GM21390 (cell line): ENCODE results near the gene KIAA0319L.

ENCODE experiments used
- ATAC-seq: cut with Tn5 transposase; IDR thresholded peaks from one replicate; pipeline ENCODE4 v1.9.1; 2021; ENCODE audit not compliant: unreplicated experiment

KIAA0319L gene

DNA sequence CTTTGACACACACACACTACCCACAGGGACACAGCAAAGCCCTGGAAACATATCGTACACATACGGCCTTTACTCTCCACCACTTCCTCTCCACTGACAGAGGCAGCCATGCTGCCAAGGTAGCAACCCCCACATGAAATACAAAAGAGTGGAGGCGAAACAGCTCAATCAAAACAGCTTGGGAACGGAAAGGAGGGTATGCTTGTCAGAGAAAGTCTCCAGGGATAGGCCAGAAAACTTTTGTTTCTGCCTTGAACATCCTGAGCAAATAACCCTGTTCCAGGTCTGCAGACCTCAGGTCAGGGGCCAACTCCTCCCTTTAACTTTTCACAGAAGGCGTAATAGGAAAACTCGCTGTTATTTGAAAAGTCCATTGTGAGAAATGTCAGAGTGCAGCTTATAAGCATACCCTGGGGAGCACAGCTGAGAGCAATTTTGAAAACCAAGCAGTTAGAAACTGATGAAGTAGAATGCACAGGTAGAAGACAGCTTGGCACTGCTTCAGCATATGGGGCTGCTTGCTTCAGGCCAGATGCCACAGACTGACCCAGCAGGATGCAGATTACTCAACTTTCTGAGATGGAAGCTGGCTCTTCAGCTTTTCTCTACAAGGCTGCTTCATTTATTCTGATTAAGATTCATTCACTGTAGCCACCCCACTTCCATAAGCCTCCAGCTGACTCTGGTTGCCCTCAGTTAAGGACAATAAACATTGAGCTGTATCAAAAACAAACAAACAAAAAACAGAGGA, 18.0 kb downstream of the KIAA0319L start:
- ATAC-seq, result peak; percentile 53

- no peak for ATAC-seq
Observed at GRCh38 chr1:35537806-35538205, 19.4 kb downstream of the KIAA0319L start.

- ATAC-seq, result no peak
Observed at GRCh38 chr1:35536556-35537162, 20.5 kb downstream of the KIAA0319L start.

DNA sequence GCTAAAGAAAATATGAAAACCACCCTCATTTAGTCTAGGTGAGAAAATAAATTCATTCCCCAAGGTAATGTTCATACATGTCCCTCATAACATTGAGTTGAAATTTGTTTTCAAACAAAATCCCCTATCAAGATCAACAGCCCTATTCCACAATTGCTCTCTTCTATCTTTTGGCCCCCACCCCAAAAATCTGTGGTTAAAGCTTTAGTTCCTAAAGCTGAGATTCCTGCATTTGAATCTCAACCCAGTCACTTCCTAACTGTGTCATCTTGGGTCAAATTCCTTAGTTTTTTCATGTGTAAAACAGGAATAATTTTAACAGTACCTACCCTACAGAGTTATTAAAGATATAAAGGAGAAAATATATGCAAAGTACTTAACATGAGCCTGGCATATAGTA, 22.0 kb downstream of the KIAA0319L start:
- no peak for ATAC-seq

DNA sequence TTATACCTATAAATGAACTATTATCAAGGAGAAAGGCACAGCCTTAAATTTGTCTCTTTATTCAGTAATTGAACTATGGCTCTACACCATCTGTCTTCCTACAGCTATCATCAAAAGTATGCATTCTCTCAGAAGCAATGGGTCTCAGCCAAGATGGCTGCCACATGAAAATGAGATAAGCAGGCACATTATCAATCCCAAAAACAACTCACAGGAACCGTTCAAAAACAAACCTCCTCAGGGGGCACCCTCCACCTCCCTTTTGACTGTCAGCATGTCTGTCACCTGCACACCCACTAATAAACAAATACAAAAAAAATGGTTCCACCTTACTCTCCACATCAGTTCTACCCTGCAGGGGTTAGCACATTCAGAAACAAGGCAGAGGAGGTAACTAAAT, 23.6 kb downstream of the KIAA0319L start:
- no peak for ATAC-seq

DNA sequence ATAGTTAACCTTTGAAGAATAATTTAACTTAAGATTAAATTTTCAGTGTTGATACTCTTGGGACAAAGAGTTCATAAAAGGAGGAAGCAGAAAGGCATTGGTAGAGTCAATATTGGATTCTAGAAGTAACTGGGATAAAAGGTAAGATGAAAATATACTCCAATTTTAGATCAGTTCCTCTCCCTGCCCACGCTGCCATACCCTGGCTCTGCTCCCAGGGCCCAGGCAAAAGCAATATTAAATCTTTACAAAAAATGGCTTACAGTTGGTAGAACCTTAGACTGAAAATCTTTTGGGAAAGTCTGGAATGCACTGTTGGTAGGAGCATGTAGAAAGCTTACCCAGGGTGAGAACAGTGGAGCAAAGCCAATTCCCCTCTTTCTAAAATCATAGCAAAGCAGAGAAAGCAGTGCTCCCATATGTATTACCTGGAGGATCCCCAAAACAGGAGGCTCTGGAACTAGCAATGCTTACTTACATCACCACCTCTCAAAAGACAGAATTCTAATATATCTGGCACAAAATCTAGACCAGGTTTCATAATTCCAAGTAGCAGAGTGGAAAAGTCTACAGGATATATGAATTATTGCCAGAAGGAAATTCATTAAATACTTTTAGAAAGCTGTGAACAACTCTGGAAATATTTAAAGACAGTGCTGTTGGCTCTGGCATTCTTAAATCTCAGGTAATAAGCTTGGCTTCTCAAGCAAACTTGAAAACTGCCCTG, 24.5 kb downstream of the KIAA0319L start:
- ATAC-seq, result no peak

GRCh38 chr1:35531368-35531767, 25.8 kb downstream of the KIAA0319L start:
- no peak for ATAC-seq

DNA sequence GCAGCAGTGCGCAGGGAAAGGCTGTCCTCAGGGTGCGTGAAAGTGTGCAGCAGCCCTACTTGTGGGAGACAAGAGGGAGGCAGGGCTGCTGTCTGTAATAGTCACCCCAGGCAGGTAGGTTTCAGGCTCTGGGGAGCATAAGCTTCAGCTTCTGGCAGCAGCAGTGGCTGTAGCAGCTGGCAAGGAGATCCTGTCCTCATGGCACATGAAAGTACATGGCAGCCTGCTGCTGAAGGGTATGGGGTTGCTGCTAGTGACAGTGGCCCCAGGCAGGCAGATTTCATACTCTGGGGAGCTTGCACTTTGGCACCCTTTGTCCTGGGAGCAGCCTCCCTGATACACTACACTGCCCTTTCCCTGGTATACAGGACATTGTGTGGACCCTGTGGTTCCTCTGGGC, 26.3 kb downstream of the KIAA0319L start:
- no peak for ATAC-seq

GRCh38 chr1:35530168-35530567, 27.0 kb downstream of the KIAA0319L start:
- ATAC-seq, result no peak

DNA sequence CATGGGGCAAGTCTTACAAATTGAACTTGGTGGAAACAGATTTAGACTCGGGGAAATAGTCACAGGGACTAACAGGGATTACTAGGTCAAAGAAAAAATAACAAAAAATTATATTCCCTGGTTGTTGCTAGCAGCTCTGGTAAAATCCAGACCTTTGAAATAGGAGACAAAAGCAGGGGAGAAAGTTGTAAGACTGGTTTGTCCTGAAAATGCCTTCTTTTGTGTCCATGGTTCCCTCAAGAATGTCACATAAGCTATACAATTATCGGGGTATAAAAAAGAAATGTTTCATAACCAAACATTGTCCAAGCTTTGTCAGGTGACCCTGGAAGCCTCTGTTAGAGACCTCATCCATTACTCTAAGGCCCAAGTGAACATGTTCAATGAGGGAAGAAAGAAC, 33.1 kb downstream of the KIAA0319L start:
- no peak for ATAC-seq

DNA sequence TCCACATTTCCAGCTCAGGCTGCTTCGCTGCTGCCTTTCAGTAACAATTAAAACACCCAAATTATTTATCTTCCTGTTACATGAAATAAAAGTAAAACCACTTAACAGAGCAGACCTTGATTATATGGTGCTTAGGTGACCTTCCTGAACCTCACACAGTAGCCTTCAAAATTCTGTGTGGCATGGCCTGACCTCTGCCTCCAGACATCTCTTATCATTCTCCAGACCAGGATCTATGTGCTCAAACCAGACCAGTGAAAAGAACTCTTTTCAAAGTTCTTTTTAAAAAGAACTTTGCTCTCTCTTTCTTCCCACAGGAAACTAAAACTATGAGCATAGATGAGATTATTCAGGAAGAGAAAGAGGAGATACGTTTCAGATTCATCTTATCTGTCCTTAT, 37.8 kb downstream of the KIAA0319L start:
- no peak for ATAC-seq

DNA sequence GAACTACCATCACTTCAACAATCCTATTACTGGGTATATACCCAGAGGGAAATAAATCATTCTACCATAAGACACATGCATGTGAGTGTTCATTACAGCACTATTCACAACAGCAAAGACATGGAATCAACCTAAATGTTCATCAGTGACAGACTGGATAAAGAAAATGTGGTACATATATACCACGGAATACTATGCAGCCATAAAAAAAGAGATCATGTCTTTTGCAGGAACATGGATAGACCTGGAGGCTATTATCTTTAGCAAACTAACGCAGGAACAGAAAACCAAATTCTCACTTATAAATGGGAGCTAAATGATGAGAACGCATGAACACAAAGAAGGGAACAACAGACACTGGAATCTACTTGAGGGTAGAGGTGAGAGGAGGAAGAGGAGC, 39.0 kb downstream of the KIAA0319L start:
- no peak for ATAC-seq

DNA sequence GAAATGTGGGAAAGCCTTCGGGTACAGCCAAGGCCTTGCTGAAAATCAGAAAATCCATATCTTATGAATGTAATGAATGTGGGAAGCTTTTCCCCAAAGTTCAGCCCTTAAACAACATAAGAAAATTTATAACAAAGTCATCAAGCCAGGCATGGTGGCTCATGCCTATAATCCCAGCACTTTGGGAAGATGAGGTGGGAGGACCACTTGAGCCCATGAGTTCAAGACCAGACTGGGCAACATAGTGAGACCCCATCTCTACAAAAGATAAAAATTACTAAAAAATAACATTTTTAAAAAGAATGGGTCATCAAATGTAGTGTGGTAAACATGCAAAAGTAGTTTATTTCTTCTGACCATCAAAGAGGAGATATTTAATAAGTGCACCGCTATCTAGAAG, 45.9 kb downstream of the KIAA0319L start:
- ATAC-seq, result no peak

DNA sequence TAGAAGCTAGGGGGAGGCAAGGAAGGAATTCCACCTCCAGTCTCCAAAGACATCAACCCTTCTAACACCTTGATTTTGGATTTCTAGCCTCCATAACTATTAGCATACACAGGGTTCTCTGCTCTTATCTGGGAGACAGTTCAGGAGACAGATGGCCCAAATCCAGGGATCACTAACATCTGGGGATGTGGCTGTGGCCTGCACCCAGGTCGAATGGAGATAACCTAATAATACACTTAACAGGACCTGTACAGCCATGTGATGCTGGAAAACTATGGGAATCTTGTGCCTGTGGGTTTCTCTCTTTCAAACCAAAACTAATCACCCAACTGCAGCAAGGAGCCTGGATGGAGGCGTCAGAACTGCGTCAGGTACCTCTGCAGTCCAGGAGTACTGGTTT, 47.6 kb downstream of the KIAA0319L start:
- ATAC-seq, result no peak

- ATAC-seq, result no peak
Observed at GRCh38 chr1:35507947-35508346, 49.3 kb downstream of the KIAA0319L start.

DNA sequence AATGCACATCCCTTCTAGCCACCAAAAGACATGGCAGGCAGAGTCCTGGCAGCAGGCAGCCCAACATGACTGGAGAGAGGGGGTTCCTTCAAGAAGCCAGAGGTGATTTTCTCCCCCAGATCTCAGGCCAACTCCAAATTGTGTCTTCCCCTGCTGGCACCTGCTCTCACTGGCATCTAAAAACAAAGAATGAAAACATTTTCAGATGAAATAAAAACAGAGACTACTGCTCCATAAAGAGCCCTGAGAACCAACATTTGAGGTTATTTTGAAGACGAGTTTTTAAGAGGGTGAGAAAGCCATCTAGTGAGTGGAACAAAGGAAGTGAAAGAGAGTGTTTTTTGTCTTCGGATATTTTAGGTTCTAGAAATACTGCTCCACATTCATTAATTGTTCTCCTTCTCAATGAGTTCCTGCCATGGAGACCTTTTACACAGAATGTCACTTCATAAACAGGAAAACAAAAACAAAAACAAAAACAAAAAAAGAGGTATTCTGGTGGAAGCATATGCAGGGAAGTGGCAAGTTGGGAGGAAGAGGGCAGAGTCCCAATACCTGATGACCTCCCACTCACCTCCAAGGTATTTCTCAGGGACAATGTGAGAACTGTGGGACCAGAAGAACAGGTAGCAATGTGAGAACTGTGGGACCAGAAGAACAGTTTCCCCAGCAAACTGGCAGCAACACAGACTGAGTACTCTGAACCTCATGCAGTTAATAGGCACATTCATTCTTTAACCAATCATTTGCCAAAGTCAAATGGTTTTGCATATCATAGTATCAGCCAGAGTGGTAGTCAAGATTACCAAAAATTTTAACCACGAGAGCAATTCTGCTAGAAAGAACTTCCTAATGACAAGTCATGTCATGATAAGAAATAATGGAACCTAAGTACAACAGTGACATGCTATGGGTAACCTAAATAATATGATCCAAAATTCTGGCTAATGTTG, 50.0 kb downstream of the KIAA0319L start:
- no peak for ATAC-seq

DNA sequence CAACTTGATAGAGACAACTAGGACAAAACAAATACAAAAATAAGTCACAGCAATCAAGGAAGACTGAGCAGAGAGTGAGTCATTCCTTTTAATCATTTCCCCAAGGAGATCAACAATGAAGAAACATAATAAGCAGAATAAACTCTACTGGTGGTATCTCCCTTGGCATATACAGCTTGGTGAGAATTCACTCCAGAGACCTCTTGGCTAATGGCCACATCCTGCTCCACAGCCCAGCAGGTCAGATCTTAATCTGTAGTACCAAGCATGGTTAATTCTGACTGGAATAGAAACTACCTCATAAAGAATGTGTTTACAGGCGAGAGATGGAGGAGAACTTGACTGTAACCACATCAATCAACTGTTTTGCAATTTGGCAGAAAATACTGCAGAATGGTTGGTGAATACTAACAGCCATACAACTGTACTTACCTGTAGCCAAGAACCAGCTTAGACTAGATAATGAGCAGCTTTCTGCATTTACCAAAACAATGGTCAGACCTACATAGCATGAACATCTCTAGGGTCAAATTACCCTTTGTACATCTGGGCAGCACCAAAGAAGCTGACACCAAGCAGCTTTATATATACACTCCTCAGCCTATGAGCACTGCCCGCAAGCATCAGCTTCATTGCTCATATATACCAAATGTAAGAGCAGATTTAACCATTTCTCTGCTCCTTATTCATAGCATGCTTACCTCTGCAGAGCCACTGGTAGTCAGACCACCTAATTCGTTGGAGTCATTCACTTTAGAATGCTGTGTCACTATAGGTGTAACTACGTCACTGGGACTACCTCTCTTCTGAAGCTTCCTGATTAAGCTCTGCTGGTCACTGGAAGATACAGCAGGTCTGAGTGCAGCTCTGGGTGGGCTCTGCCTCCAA, 51.0 kb downstream of the KIAA0319L start:
- ATAC-seq, result peak; percentile 44

DNA sequence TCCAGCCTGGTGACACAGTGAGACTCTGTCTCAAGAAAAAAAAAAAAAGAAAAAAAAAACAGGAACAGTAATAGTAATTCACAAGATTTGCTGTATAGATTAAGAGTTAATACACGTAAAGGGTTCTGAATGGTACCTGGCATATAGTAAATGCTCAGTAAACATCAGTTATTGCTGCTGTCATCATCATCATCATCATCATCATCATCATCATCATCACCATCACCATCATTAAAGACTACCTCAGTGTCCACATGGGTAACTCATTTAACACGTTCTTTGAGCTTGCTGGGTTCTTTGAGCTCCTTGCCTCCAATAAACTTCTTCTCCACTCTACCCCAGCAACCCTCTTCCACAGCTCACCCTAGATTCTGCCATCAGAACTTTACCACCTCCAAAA, 55.0 kb downstream of the KIAA0319L start:
- no peak for ATAC-seq

- no peak for ATAC-seq
Observed at GRCh38 chr1:35500439-35500838, 56.8 kb downstream of the KIAA0319L start.

GRCh38 chr1:35499652-35500176, 57.5 kb downstream of the KIAA0319L start:
- no peak for ATAC-seq
